ENCODE results near the gene UBE2D3. TPM values are rescaled to one million over a fixed set of nuclear protein-coding genes. Genes with fewer than 3 reads are reported as not detected.
A peak's percentile ranks its signal among the peaks of the same experiment; 100 is the strongest.
"Not testable (repeated sequence)": the region's sequence is repeated elsewhere in the genome, so short reads cannot be mapped to it uniquely, and the experiment has no call there.

Gene UBE2D3
- total RNA-seq (2014; rRNA removed; shearing (Covaris generic)), result 460 and 522 TPM in 2 replicates

GRCh38 chr4:102826890-102827673 is at the start of gene UBE2D3:
TSS of gene UBE2D3 (minus strand) at chr4:102827551. CDS start at chr4:102826508, 1,043 bp downstream.
- peak; percentile 80 for DNase-seq (ENCODE audit: low spot score)
- in situ Hi-C loops (cut with HindIII; ENCODE audit: low sequenced_read_pairs), result no loop called here

GRCh38 chr4:102871772-102872171 is 44.4 kb upstream of the UBE2D3 start:
- no peak for DNase-seq (ENCODE audit: low spot score)
- in situ Hi-C loops (cut with HindIII; ENCODE audit: low sequenced_read_pairs), result no loop called here

DNA sequence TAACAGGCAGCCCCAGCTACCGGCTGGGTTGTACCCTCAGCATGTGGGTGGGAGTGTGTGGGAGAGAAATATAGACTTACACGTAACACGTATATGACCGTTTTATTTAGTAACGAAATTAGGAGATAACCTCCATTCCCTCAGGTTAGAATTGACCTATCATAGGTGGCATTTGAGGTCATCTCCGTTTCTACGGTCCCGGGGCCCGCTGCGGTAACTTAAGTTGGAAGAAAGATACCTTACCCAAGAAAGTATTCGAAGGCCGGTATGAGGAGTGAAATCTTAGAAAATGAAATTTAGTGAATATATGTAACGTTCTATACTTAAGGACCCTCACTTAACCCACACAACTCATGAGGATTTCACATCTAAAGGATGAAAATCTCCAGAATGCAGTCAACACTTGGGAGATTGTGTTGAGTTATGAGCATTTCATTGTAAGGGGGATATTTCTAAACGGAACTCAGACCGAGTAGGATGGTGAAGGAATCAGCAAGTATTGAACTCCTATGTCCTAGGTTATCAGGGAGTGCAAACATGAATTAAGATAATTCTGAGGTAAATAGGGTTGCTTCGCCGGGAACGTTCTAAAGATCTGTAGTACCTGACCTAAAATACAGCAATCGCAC is 42.3 kb upstream of the UBE2D3 start:
- DNase-seq (ENCODE audit: low spot score), result no peak
- in situ Hi-C loops (cut with HindIII; ENCODE audit: low sequenced_read_pairs), result no loop called here

- DNase-seq (ENCODE audit: low spot score), result peak; percentile 94
- in situ Hi-C loops (cut with HindIII; ENCODE audit: low sequenced_read_pairs), result no loop called here
Measured at GRCh38 chr4:102868781-102869568, 41.6 kb upstream of the UBE2D3 start, which contains the start of gene CISD2. TSS of gene CISD2 (plus strand) at chr4:102868992. CDS start at chr4:102869085, 93 bp downstream.

- DNase-seq (ENCODE audit: low spot score), result no peak
- in situ Hi-C loops (cut with HindIII; ENCODE audit: low sequenced_read_pairs), result no loop called here
Measured at GRCh38 chr4:102868153-102868780, 40.9 kb upstream of the UBE2D3 start.

- in situ Hi-C loops (cut with HindIII; ENCODE audit: low sequenced_read_pairs), result no loop called here
- DNase-seq (ENCODE audit: low spot score), result no peak
Measured at GRCh38 chr4:102867278-102868152, 40.2 kb upstream of the UBE2D3 start.

GRCh38 chr4:102865327-102865726 is 38.0 kb upstream of the UBE2D3 start:
- DNase-seq (ENCODE audit: low spot score); in situ Hi-C loops (cut with HindIII; ENCODE audit: low sequenced_read_pairs): not testable (repeated sequence)

DNA sequence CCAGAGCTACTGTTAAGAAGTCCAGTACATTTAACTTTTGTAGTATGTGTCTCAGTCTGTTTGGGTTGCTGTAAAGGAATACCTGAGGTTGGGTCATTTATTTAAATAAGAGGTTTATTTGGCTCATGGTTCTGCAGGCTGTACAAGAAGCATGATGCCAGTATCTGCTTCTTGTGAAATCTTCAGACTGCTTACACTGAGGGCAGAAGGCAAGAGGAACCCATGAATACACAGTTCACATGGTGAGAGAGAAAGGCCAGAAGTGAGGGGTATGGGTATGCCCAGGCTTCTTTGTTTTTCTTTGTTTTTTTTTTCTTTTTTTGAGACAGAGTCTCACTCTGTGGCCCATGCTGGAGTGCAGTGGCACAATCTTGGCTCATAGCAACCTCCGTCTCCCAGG is 35.4 kb upstream of the UBE2D3 start:
- no peak for DNase-seq (ENCODE audit: low spot score)
- in situ Hi-C loops (cut with HindIII; ENCODE audit: low sequenced_read_pairs), result no loop called here

GRCh38 chr4:102862016-102862415 is 34.7 kb upstream of the UBE2D3 start:
- no peak for DNase-seq (ENCODE audit: low spot score)
- in situ Hi-C loops (cut with HindIII; ENCODE audit: low sequenced_read_pairs), result no loop called here

- DNase-seq (ENCODE audit: low spot score), result no peak
- in situ Hi-C loops (cut with HindIII; ENCODE audit: low sequenced_read_pairs), result no loop called here
Measured at GRCh38 chr4:102860611-102861324, 33.4 kb upstream of the UBE2D3 start.

GRCh38 chr4:102858828-102859464 is 31.6 kb upstream of the UBE2D3 start:
- in situ Hi-C loops (cut with HindIII; ENCODE audit: low sequenced_read_pairs), result no loop called here

DNA sequence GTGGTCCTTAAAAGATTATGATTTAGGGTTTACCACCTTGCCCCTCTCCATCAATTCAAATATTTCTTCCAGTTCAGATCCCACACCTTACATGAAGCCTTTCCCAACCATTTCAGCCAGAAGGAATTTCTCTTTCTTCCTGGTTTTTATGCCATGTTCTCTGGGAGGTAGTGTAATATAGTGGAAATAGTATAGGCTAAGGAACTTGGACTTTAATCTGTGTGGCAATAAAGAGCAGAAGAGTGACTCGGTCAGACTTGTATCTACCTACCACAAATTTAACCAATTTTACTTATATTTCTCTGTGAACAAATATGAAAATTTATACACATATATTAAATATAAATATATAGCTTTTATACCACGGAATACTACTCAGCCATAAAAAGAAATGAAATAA is 23.0 kb upstream of the UBE2D3 start:
- DNase-seq (ENCODE audit: low spot score), result no peak
- in situ Hi-C loops (cut with HindIII; ENCODE audit: low sequenced_read_pairs), result no loop called here

More at GRCh38 chr4:102858828-102859464, 31.6 kb upstream of the UBE2D3 start:
- no peak for DNase-seq (ENCODE audit: low spot score)

GRCh38 chr4:102849579-102850104 is 22.3 kb upstream of the UBE2D3 start:
- in situ Hi-C loops (cut with HindIII; ENCODE audit: low sequenced_read_pairs), result no loop called here
- no peak for DNase-seq (ENCODE audit: low spot score)

- in situ Hi-C loops (cut with HindIII; ENCODE audit: low sequenced_read_pairs), result no loop called here
- DNase-seq (ENCODE audit: low spot score), result no peak
Measured at GRCh38 chr4:102847687-102848086, 20.3 kb upstream of the UBE2D3 start.

- in situ Hi-C loops (cut with HindIII; ENCODE audit: low sequenced_read_pairs), result no loop called here
- no peak for DNase-seq (ENCODE audit: low spot score)
Measured at GRCh38 chr4:102843938-102844337, 16.6 kb upstream of the UBE2D3 start.

DNA sequence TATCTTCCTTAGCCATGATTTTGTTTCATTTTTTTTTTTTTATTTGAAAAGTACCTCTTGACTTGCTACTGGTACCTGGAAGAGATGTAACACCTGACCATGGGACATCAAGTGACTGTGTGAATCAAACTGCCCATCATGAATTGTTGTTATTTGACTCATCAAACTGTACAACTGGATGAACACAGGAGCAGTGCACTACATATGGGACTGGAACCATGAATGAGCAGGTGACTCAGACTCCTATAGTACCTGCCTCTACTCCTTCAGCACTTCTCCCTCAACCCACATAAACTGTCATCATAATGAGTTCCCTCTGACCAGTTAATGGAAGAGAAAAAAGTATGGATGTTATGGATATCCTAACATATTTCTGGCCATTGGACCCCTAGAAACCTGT is 15.9 kb upstream of the UBE2D3 start:
- in situ Hi-C loops (cut with HindIII; ENCODE audit: low sequenced_read_pairs), result no loop called here
- no peak for DNase-seq (ENCODE audit: low spot score)

DNA sequence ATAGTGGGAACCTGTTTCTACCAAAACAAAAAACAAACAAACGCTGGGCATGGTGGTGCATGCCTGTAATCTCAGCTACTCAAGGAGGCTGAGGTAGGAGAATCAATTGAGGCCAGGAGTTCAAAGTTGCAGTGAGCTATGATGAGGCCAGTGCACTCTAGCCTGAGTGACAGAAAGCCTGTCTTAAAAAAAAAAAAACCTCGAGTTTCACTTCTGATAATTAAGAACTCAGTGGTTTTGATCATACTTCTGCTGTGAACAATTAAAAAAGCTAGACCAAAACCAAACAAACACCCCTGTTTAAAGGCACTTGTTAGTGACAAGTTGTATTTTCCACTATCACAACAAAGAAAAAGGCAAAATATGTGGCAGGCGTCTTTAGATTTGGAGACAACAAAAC is 15.0 kb upstream of the UBE2D3 start:
- in situ Hi-C loops (cut with HindIII; ENCODE audit: low sequenced_read_pairs), result no loop called here
- no peak for DNase-seq (ENCODE audit: low spot score)
